ENCODE data around the gene COG5.

The COG5 gene

DNA sequence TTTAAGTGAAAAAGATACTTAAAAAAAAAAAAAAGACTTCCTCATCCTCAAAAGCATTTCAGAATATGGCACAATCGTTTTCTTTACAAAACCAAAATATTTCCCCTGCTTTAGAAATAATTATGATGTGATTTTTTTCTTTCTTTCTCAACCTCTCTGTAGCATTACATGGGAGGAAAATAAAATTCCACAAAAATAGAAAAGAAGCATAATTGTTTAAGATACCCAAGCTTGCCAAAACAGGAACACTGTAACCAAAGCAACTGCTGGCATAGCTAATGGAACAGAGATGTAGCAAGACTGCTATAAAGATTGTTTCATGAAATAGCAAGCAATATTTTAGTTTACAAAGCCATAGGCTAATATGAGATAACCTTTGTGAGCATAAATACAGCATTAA is 169.4 kb downstream of the COG5 start:
- Mint-ChIP-seq H3K27me3 (ENCODE audit: low read depth, poor library complexity) (no peaks in the 10 kb centered on the region), H3K4me3 (no peak overlapping the region), H3K9me3 (peaks cover 1% of the 10 kb centered on the region), H3K4me1 (peaks cover 46% of the 10 kb centered on the region), H3K36me3 (ENCODE audit: low read depth) (peaks cover 23% of the 10 kb centered on the region), H3K27ac (no peak overlapping the region)
- no peak for DNase-seq
- no peak for TF ChIP-seq CTCF (IDR thresholded peaks at IDR 0.05)

- no peak for DNase-seq
- no peak for TF ChIP-seq CTCF (IDR thresholded peaks at IDR 0.05)
- Mint-ChIP-seq H3K27ac (peak overlapping the region; percentile 31), H3K36me3 (ENCODE audit: low read depth) (peaks cover 14% of the 10 kb centered on the region), H3K4me3 (no peak overlapping the region), H3K27me3 (ENCODE audit: low read depth, poor library complexity) (no peaks in the 10 kb centered on the region), H3K9me3 (no peaks in the 10 kb centered on the region), H3K4me1 (peaks cover 60% of the 10 kb centered on the region)
Observed at GRCh38 chr7:107392830-107393229, 170.9 kb downstream of the COG5 start.

GRCh38 chr7:107390916-107391315 is 172.8 kb downstream of the COG5 start:
- TF ChIP-seq CTCF (IDR thresholded peaks at IDR 0.05) = no peak
- no peaks in the 10 kb centered on the region for H3K9me3 Mint-ChIP-seq
- H3K27me3 Mint-ChIP-seq (ENCODE audit: low read depth, poor library complexity) = peaks cover 4% of the 10 kb centered on the region
- H3K4me1 Mint-ChIP-seq = peaks cover 72% of the 10 kb centered on the region
- H3K4me3 Mint-ChIP-seq = peak overlapping the region; percentile 67
- peak; percentile 43 for DNase-seq
- H3K36me3 Mint-ChIP-seq (ENCODE audit: low read depth) = peaks cover 13% of the 10 kb centered on the region
- peak overlapping the region; percentile 95 for H3K27ac Mint-ChIP-seq

- Mint-ChIP-seq H3K27ac (no peak overlapping the region), H3K36me3 (ENCODE audit: low read depth) (peaks cover 10% of the 10 kb centered on the region), H3K27me3 (ENCODE audit: low read depth, poor library complexity) (peaks cover 4% of the 10 kb centered on the region), H3K9me3 (peaks cover 5% of the 10 kb centered on the region), H3K4me3 (no peak overlapping the region), H3K4me1 (peaks cover 95% of the 10 kb centered on the region)
- no peak for DNase-seq
- TF ChIP-seq CTCF (IDR thresholded peaks at IDR 0.05) = no peak
Observed at GRCh38 chr7:107388604-107389003, 175.1 kb downstream of the COG5 start.

GRCh38 chr7:107387573-107388219 is 176.0 kb downstream of the COG5 start:
- peaks cover 6% of the 10 kb centered on the region for H3K9me3 Mint-ChIP-seq
- TF ChIP-seq CTCF (IDR thresholded peaks at IDR 0.05) = no peak
- peak overlapping the region; percentile 59 for H3K4me3 Mint-ChIP-seq
- H3K27me3 Mint-ChIP-seq (ENCODE audit: low read depth, poor library complexity) = peaks cover 4% of the 10 kb centered on the region
- peaks cover 88% of the 10 kb centered on the region for H3K4me1 Mint-ChIP-seq
- H3K36me3 Mint-ChIP-seq (ENCODE audit: low read depth) = peaks cover 12% of the 10 kb centered on the region
- H3K27ac Mint-ChIP-seq = peak overlapping the region; percentile 98
- DNase-seq = no peak

DNA sequence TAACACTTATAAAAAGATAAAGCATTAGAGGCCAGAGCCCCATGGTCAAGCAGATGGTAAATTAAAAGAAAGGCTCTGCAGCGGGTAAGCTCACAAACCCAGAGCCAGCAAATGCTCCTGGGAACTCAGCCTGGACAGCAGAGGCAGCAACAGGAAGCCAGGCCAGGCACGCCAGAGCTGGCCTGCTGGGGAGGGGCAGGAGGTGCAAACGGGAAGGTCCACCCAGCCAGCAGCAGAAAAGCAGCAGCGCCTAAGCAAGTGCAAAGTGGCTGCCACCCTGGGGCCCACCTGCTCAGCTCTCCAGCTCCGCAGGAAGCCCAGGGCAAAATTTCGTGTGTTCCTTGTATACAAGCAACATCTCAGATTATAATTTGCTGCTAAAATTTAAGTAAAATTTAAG is 176.6 kb downstream of the COG5 start:
- no peak for TF ChIP-seq CTCF (IDR thresholded peaks at IDR 0.05)

More for the DNA sequence above, 176.6 kb downstream of the COG5 start:
- Mint-ChIP-seq H3K9me3 (peaks cover 6% of the 10 kb centered on the region), H3K27ac (peak overlapping the region; percentile 98), H3K4me1 (peaks cover 83% of the 10 kb centered on the region), H3K4me3 (no peak overlapping the region), H3K27me3 (ENCODE audit: low read depth, poor library complexity) (peaks cover 4% of the 10 kb centered on the region), H3K36me3 (ENCODE audit: low read depth) (peaks cover 12% of the 10 kb centered on the region)
- peak; percentile 47 for DNase-seq
